ENCODE measurements around the gene JPT1. TPM values are rescaled to one million over a fixed set of nuclear protein-coding genes. Genes with fewer than 3 reads are reported as not detected.

JPT1 gene
- total RNA-seq, 1 experiment from 2014 or later: 341 TPM

GRCh38 chr17:75087558-75088453 lies 66.5 kb downstream of the JPT1 start, which contains the start of gene SLC16A5 (continued):
- TF ChIP-seq ARID4B (CRISPR knock-in tag; IDR thresholded peaks at IDR 0.05; ENCODE audit: borderline replicate concordance) (no peak), ZNF425 (CRISPR knock-in tag; conservative IDR thresholded peaks at IDR 0.05) (no peak), PREB (CRISPR knock-in tag; IDR thresholded peaks at IDR 0.05; ENCODE audit: borderline replicate concordance) (no peak), ATF2 (CRISPR knock-in tag; IDR thresholded peaks at IDR 0.05; ENCODE audit: borderline replicate concordance, low read depth) (no peak), JUN (CRISPR knock-in tag; IDR thresholded peaks at IDR 0.05) (no peak), IRF2 (CRISPR knock-in tag; IDR thresholded peaks at IDR 0.05; ENCODE audit: borderline replicate concordance, low read depth) (no peak), ETV6 (CRISPR knock-in tag; IDR thresholded peaks at IDR 0.05) (no peak; the same call in none of the 2 replicates), KAT7 (CRISPR knock-in tag; IDR thresholded peaks at IDR 0.05; ENCODE audit: borderline replicate concordance) (no peak), TCF7 (CRISPR knock-in tag; IDR thresholded peaks at IDR 0.05; ENCODE audit: low read depth) (no peak), FOXK1 (CRISPR knock-in tag; IDR thresholded peaks at IDR 0.05) (no peak; the same call in 1 of the 2 replicates), ATF6 (CRISPR knock-in tag; IDR thresholded peaks at IDR 0.05) (no peak), MXD4 (CRISPR knock-in tag; IDR thresholded peaks at IDR 0.05; ENCODE audit: borderline replicate concordance) (no peak), AR (CRISPR knock-in tag; IDR thresholded peaks at IDR 0.05) (no peak), AFF4 (CRISPR knock-in tag; IDR thresholded peaks at IDR 0.05; ENCODE audit: borderline replicate concordance) (no peak; the same call in 1 of the 2 replicates), E2F1 (CRISPR knock-in tag; IDR thresholded peaks at IDR 0.05) (no peak), CBFB (CRISPR knock-in tag; IDR thresholded peaks at IDR 0.05; ENCODE audit: low read depth) (no peak), ZNF263 (CRISPR knock-in tag; IDR thresholded peaks at IDR 0.05; ENCODE audit: low read depth) (no peak)
